Embryonic facial prominence (tissue), 1 donor: Measurements from ENCODE around the gene SLC35F4.
A peak's percentile ranks its signal among the peaks of the same experiment; 100 is the strongest.
"Not testable (repeated sequence)": the region's sequence is repeated elsewhere in the genome, so short reads cannot be mapped to it uniquely, and the experiment has no call there.

ENCODE experiments used
- DNase-seq: peaks from one replicate; pipeline ENCODE4 v3.0.0-alpha.2; 2016; ENCODE audit errors: extremely low spot score

The SLC35F4 gene

GRCh38 chr14:57797160-57797559, 68.7 kb downstream of the SLC35F4 start:
- no peak for DNase-seq

GRCh38 chr14:57796556-57796955, 69.3 kb downstream of the SLC35F4 start:
- no peak for DNase-seq

- DNase-seq, result no peak
These were observed 80.8 kb downstream of the SLC35F4 start for GRCh38 chr14:57785058-57785457.

- DNase-seq, result no peak
These were observed 94.1 kb downstream of the SLC35F4 start for GRCh38 chr14:57771801-57772200.

- DNase-seq, result no peak
These were observed 95.9 kb downstream of the SLC35F4 start for GRCh38 chr14:57769863-57770523.

GRCh38 chr14:57761800-57762199, 104.1 kb downstream of the SLC35F4 start:
- DNase-seq, result no peak

- no peak for DNase-seq
These were observed 105.0 kb downstream of the SLC35F4 start for GRCh38 chr14:57760896-57761295.

GRCh38 chr14:57755018-57755521, 110.8 kb downstream of the SLC35F4 start:
- no peak for DNase-seq

GRCh38 chr14:57754527-57754926, 111.4 kb downstream of the SLC35F4 start:
- no peak for DNase-seq

- no peak for DNase-seq
These were observed 112.1 kb downstream of the SLC35F4 start for GRCh38 chr14:57753821-57754220.

- DNase-seq, result not testable (repeated sequence)
These were observed 113.7 kb downstream of the SLC35F4 start for GRCh38 chr14:57752142-57752695.

- DNase-seq, result no peak
These were observed 114.5 kb downstream of the SLC35F4 start for GRCh38 chr14:57751400-57751799.

- DNase-seq, result no peak
These were observed 116.6 kb downstream of the SLC35F4 start for GRCh38 chr14:57749267-57749666.

- no peak for DNase-seq
These were observed 117.6 kb downstream of the SLC35F4 start for GRCh38 chr14:57748279-57748678.

GRCh38 chr14:57747036-57747435, 118.9 kb downstream of the SLC35F4 start:
- no peak for DNase-seq

GRCh38 chr14:57746563-57746962, 119.3 kb downstream of the SLC35F4 start:
- DNase-seq, result no peak

- DNase-seq, result no peak
These were observed 126.4 kb downstream of the SLC35F4 start for GRCh38 chr14:57739516-57739915.

GRCh38 chr14:57737598-57737997, 128.3 kb downstream of the SLC35F4 start:
- no peak for DNase-seq

- DNase-seq, result no peak
These were observed 129.5 kb downstream of the SLC35F4 start for GRCh38 chr14:57736391-57736790.

GRCh38 chr14:57735276-57735675, 130.6 kb downstream of the SLC35F4 start:
- no peak for DNase-seq

- DNase-seq, result peak; percentile 29
These were observed 133.2 kb downstream of the SLC35F4 start for GRCh38 chr14:57732463-57733285.
